Activated CD4-positive, CD25-positive, alpha-beta regulatory T cell treated with anti-CD3 and anti-CD28 coated beads, Interleukin-2, amount 50 U/mL, for 24 hours (primary cell): ENCODE measurements around the gene TP53AIP1.

Experiments used
- ATAC-seq, 2 donors: fragments of 150-1000 bp; cut with Tn5 transposase; one replicate each; pipeline ENCODE4 v1.10.0; 2021; ENCODE audit warnings: mild to moderate bottlenecking in 1 of 2, moderate library complexity in 1 of 2

TP53AIP1 gene

DNA sequence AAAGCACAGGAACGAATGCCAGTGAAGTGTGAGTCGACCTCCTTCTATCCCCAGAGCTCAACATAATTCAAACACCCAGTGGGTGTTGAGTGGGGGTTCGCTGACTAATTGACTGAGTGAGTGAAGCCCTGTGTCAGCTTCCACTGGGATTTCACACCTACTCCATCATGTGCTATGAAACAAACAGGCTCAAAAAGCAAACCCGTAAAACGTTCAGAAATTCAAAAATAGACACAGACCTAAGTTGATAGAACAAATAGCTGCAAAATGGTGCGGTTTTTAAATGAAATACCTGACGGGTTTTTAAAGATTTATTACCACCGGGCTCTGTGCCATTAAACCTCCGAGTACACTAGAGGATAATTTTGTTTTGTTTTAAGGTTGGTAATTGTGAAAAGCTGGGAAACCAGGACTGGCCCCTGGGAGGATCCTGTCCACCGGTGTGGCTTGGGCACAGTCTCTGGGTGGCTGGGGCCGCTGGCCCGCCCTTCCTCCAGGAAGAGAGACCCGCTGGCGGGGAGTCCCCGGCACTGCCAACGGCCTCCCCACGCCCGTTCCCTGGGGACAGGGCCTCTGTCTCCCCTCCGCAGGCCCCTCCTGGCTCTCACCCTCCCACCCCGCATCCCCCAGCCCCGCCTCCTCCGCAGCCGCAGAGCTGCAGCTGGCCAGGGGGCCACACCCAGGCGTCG is 37.9 kb downstream of the TP53AIP1 start:
- peak; percentile 5 to 34 for ATAC-seq

DNA sequence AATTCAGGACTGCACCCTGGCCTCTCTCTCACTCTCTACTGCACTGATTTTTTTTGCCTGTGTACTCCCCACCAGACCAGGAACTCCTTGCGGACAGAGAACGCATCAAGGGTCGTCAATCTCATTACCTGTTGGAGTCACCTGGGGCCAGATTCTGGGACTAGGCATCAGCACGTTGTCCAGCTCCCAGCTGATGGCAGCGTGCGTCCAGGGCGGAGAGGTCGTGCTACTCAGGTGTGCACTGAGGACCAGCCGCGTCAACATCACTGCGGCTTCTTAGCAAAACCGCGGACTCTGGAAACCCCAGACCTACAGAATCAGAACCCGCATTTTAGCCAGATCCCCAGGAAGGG is 38.4 kb downstream of the TP53AIP1 start:
- ATAC-seq: no peak

- no peak for ATAC-seq
These were observed 39.2 kb downstream of the TP53AIP1 start for GRCh38 chr11:128903248-128904061.

DNA sequence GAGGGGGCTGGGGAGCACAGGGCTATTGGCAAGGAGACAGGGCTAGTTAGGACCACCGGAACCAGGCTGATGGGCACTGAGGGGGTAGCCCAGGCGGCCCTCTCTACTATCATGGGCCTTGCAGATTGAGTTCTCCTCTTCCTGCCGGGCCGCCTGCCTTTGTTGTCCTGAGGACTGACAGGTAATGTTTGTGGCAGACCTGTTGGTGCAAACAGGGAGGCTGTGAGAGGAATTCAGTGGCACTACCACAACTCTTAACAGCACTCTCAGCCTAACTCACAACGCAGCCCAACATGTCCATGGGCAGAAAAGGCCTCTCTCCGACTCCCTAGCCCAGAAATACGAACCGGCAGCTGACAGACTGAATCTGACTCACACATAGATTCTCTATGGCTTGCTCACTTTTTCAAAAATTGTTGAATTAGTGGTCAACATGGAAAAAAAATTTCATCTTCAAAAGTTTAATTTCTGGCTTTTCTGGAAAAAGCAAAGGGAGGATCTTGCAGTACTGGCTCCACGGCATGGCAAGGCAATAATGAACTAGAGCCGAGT is 40.1 kb downstream of the TP53AIP1 start:
- ATAC-seq: no peak

- ATAC-seq: no peak
These were observed 40.8 kb downstream of the TP53AIP1 start for GRCh38 chr11:128901653-128902514.

DNA sequence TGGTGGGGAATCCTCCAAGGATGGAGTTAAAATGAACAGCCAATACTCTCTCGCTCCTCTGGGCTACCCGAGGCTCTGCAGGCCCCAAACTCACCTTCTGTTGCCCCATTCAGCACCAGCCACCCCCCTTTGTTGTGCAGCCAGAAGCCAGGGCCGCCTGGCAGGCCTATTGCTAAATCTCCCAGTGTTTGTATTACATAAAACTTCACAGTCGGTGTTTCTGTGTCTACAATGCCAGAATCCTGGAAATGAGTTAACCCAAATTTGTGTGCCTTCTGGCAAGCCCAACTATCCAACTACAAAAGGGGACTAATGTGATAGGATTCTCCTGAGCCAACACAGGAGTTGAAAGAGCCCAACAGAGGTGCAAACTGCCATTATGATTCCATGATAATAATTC is 42.2 kb downstream of the TP53AIP1 start:
- no peak for ATAC-seq

DNA sequence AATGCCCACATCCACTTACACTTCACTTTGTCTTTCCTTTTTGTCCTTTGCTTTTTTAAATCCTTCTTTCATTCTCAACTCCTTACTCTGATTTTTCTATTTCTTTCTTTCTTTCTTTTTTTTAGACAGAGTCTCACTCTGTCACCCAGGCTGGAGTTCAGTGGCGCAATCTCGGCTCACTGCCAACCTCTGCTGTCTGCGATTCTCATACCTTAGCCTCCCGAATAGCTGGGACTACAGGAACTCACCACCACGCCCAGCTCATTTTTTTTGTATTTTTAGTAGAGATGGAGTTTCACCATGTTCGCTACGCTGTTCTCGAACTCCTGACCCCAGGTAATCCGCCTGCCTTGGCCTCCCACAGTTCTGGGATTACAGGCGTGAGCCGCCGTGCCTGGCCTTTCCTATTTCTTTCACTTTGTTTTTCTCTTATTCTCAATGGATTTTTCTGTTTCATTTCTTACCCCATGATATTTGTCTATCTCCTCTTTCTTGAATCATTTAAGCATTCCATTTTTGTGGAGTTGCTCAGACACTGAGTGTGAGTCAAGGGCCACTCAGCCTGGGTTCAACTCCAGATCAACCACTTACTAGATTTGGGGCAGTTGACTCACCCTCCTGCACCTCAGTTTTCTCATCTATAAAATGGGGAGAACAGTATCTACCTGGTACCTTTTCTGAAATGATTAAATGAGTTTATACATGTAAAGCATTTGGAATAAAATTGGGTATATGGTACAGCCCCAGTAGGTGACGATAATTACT is 43.9 kb downstream of the TP53AIP1 start:
- ATAC-seq: no peak

GRCh38 chr11:128897826-128898225 is 44.8 kb downstream of the TP53AIP1 start:
- no peak for ATAC-seq

- ATAC-seq: no peak
These were observed 46.3 kb downstream of the TP53AIP1 start for GRCh38 chr11:128896356-128896755.

DNA sequence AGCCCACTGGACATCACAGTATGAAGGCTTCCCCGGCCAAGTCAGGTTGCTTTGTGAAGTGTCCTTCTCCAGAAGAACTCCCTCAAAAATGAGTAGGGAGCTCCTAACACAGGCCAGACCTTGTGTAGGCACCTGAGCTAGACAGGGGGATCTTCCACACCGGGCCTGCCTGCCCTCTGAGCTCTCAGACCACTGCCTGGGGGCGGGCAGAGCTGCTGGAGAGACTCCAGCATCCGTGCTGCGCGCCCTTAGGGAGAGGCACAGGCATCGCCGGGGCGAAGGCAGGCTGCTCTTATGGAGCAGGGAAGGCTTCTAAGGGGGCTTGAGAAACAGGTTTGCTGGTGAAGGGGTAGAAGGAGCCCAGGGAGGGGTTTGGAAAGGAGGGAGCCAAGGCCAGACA is 47.1 kb downstream of the TP53AIP1 start:
- ATAC-seq: no peak

DNA sequence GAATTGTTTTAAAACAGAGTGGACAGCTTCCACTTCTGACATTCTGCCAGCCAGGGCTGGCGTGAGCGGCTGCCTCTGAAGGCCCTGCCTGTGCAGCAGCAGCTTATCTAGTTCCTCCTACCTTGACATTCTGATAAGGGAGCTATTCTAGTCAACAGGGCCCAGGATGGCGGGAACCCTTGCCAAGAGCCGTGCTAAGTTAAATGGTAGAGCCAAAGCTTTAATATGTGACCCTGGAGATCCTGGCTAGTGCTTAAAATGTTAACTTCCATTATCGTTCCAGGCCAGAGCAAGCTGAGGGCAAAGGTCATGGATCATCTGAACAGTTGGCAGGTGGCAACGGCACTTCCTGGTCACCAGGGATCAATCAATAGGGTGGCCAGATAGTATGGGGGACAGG is 48.0 kb downstream of the TP53AIP1 start:
- ATAC-seq: no peak

- no peak for ATAC-seq
These were observed 48.4 kb downstream of the TP53AIP1 start for GRCh38 chr11:128894286-128894681.

GRCh38 chr11:128893578-128894285 is 48.9 kb downstream of the TP53AIP1 start:
- no peak for ATAC-seq

DNA sequence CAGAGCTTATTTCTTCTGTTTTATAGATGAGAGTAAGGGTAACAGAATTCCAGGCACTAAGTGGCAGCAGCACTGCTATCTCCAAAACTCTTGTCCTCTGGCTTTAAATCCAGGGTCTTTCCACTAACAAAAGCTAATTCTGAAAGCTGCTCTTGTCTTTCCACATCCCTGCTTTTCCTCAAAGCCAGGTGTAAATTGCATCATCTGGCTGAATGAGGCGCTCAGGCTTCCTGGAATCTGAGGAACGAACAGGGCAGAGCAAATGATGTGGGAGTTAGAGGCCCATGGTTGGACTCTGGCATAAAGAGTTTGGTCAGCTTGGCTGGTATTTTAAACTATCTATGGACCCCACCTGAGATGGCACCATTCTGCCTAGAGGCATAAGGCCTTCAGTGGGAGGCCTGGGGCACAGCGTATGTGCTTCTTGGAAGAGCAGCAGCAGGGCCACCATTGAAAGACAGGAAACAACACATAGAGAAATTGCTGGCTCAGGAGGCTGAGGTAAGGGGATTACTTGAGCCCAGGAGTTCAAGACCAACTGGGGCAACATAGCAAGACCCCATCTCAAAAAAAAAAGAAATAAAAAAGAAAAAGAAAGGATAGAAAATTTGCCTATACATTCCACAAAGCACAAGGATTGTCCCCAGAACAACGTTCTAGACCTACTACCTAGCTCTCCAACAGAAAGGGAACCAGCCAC is 49.7 kb downstream of the TP53AIP1 start:
- ATAC-seq: no peak

DNA sequence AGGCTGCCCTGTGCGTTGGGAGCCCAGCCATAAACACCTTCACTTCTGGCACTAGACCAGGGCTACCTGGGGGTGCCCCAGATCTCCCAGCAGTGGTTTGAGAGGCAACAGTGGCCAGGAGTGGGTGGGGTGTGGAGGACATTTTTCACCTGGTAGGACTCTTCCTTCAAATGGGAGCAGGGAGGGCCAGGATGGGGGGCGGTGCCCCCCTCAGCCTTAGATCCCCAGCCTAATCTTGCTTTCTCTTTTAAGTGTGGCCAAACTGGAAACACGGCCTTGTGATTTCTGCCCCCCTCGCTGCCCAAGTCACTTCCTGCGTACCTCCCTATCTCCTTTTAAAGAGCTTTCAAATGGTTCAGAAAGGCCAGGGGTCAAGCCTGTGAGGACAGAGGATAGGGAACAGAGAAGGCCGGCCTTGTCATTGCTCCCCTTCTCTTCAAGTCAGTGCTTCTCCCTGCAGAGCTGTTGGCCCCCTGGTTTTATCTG is 50.7 kb downstream of the TP53AIP1 start:
- no peak for ATAC-seq

- ATAC-seq: peak in 1 of 2 donors; percentile 21
These were observed 51.9 kb downstream of the TP53AIP1 start, which contains the start of gene KCNJ5 for GRCh38 chr11:128890543-128891368. TSS of gene KCNJ5 (plus strand) at chr11:128891356. CDS start at chr11:128911274, 19,918 bp downstream.

GRCh38 chr11:128890216-128890542 is 52.5 kb downstream of the TP53AIP1 start:
- no peak for ATAC-seq

DNA sequence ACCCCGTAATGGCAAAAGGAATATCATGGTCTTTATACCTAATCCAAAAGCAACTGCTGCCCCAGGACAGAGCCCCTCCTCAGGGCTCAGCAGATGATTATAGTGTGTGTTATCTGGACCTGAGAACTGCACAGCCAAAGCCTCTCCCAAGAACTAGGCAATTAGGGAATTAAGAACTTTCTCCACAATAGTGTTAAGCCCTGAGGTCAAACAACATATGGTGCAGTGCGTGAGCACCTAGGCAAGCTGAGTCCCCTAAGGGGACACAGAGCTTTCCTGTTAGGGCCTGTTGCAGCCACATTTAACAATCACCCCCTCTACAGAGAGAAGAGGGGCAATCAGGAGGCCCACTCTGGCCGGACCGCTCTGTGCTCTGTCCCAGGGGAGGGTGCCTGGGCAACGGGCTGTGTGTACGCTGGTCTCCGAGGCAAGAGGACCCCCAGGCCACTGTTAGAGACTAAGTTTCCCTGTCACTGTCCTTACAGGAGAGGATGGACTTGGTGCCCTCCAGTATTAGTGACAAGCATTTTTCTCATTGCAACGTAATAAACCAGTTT is 52.9 kb downstream of the TP53AIP1 start:
- no peak for ATAC-seq
